GM18502 (cell line): ENCODE measurements around the gene UBR3.
A peak's percentile ranks its signal among the peaks of the same experiment; 100 is the strongest.

Source experiments
- ATAC-seq: cut with Tn5 transposase; IDR thresholded peaks from one replicate; pipeline ENCODE4 v1.9.1; 2021; ENCODE audit warnings: mild to moderate bottlenecking; ENCODE audit not compliant: unreplicated experiment, poor library complexity

Gene UBR3

GRCh38 chr2:169984145-169984544 is 156.9 kb downstream of the UBR3 start:
- no peak for ATAC-seq

- ATAC-seq = no peak
Observed at GRCh38 chr2:169994752-169995151, 167.5 kb downstream of the UBR3 start.

GRCh38 chr2:169997140-169997887 is 170.1 kb downstream of the UBR3 start:
- ATAC-seq = no peak

GRCh38 chr2:169999054-169999453 is 171.8 kb downstream of the UBR3 start:
- ATAC-seq = no peak

- no peak for ATAC-seq
Observed at GRCh38 chr2:170002096-170002495, 174.8 kb downstream of the UBR3 start.

- no peak for ATAC-seq
Observed at GRCh38 chr2:170005702-170006101, 178.4 kb downstream of the UBR3 start.

- no peak for ATAC-seq
Observed at GRCh38 chr2:170006587-170007325, 179.5 kb downstream of the UBR3 start.

GRCh38 chr2:170009209-170009608 is 182.0 kb downstream of the UBR3 start:
- no peak for ATAC-seq

GRCh38 chr2:170012773-170013172 is 185.5 kb downstream of the UBR3 start:
- ATAC-seq = no peak

- no peak for ATAC-seq
Observed at GRCh38 chr2:170013802-170014551, 186.7 kb downstream of the UBR3 start.

- no peak for ATAC-seq
Observed at GRCh38 chr2:170014769-170015168, 187.5 kb downstream of the UBR3 start.

GRCh38 chr2:170017860-170018532 is 190.7 kb downstream of the UBR3 start:
- ATAC-seq = no peak

- ATAC-seq = no peak
Observed at GRCh38 chr2:170019060-170019805, 192.0 kb downstream of the UBR3 start.

- no peak for ATAC-seq
Observed at GRCh38 chr2:170020777-170021176, 193.5 kb downstream of the UBR3 start.

GRCh38 chr2:170022692-170023091 is 195.4 kb downstream of the UBR3 start:
- no peak for ATAC-seq

- ATAC-seq = peak; percentile 68
Observed at GRCh38 chr2:170024721-170025120, 197.5 kb downstream of the UBR3 start.

GRCh38 chr2:170025223-170025622 is 198.0 kb downstream of the UBR3 start:
- ATAC-seq = no peak

GRCh38 chr2:170026361-170026760 is 199.1 kb downstream of the UBR3 start:
- ATAC-seq = no peak

GRCh38 chr2:170029551-170029950 is 202.3 kb downstream of the UBR3 start:
- ATAC-seq = no peak

GRCh38 chr2:170030040-170030439 is 202.8 kb downstream of the UBR3 start:
- ATAC-seq = no peak
